ENCODE results near the gene ZNF341.

The ZNF341 gene

GRCh38 chr20:33685328-33686099 is 46.3 kb upstream of the ZNF341 start (continued):
- peak; percentile 40; the same call in 1 of the 2 replicates for TF ChIP-seq KLF8 (tag by site-specific recombination; IDR thresholded peaks at IDR 0.05)
- TF ChIP-seq FEZF1 (tag by site-specific recombination; IDR thresholded peaks at IDR 0.05) = no peak
- TF ChIP-seq ZNF2 (tag by site-specific recombination; IDR thresholded peaks at IDR 0.05) = no peak
- TF ChIP-seq, protein P1, sequence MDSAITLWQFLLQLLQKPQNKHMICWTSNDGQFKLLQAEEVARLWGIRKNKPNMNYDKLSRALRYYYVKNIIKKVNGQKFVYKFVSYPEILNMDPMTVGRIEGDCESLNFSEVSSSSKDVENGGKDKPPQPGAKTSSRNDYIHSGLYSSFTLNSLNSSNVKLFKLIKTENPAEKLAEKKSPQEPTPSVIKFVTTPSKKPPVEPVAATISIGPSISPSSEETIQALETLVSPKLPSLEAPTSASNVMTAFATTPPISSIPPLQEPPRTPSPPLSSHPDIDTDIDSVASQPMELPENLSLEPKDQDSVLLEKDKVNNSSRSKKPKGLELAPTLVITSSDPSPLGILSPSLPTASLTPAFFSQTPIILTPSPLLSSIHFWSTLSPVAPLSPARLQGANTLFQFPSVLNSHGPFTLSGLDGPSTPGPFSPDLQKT (IDR thresholded peaks at IDR 0.05; ENCODE audit: borderline replicate concordance, low read depth, low read length) = no peak

- Histone ChIP-seq H3K4me1 (ENCODE audit: control insufficient read depth, insufficient read depth, low read length) (peaks cover 8% of the 10 kb centered on the region), H3K27ac (ENCODE audit: extremely low read depth, low read depth, low read length) (peak within 1 kb of the TSS; percentile 95), H3K36me3 (ENCODE audit: control insufficient read depth in 2 of 2, insufficient read depth in 1 of 2, low read length in 2 of 2) (peaks cover 0 to 29% of the 10 kb centered on the region in 2 experiments; a peak in 1 of 3 replicates), H3K4me3 (ENCODE audit: low read depth, low read length) (peak within 1 kb of the TSS; percentile 62), H3K9me3 (ENCODE audit: control insufficient read depth, insufficient read depth, low read depth, low read length) (no peaks in the 10 kb centered on the region)
- ChIA-PET CTCF (interaction anchor here (0.6 to 1.3 kb wide), 3 partner anchors 20 to 1469 kb away, joined by 3 to 5 read pairs (median 4); partner anchors contain the start of genes ACTL10 and ZNF341), POLR2A (interaction anchor here (0.7 to 3.3 kb wide), 4 partner anchors 11 to 44 kb away, joined by 3 to 10 read pairs (median 6); partner anchors contain the start of gene ACTL10)
- TF ChIP-seq TSHZ1 (tag by site-specific recombination; IDR thresholded peaks at IDR 0.05; ENCODE audit: borderline replicate concordance) = no peak
- peak; percentile 59; the same call in 1 of the 2 replicates for TF ChIP-seq ZBTB17 (tag by site-specific recombination; IDR thresholded peaks at IDR 0.05)
- no peak for TF ChIP-seq MZF1 (tag by site-specific recombination; IDR thresholded peaks at IDR 0.05; ENCODE audit: borderline replicate concordance)
- no peak for TF ChIP-seq ZSCAN30 (tag by site-specific recombination; IDR thresholded peaks at IDR 0.05)
- peak; percentile 56; the same call in 1 of the 2 replicates for TF ChIP-seq KLF10 (tag by site-specific recombination; IDR thresholded peaks at IDR 0.05)
- no peak for TF ChIP-seq ZFP41 (tag by site-specific recombination; IDR thresholded peaks at IDR 0.05; ENCODE audit: borderline replicate concordance)
- 0 out of 2 replicates have a peak, but pooled peaks have one; percentile 28 for TF ChIP-seq SP7 (tag by site-specific recombination; IDR thresholded peaks at IDR 0.05)
- TF ChIP-seq ZNF121 (tag by site-specific recombination; IDR thresholded peaks at IDR 0.05) = no peak
- TF ChIP-seq SP2 (tag by site-specific recombination; IDR thresholded peaks at IDR 0.05) = peak; percentile 90
- TF ChIP-seq ZBTB48 (tag by site-specific recombination; IDR thresholded peaks at IDR 0.05) = no peak
- peak; percentile 7; the same call in 1 of the 2 replicates for TF ChIP-seq ZBTB6 (tag by site-specific recombination; IDR thresholded peaks at IDR 0.05)
- 0 out of 2 replicates have a peak, but pooled peaks have one; percentile 60 for TF ChIP-seq ZSCAN16 (tag by site-specific recombination; IDR thresholded peaks at IDR 0.05)
- peak; percentile 88 for TF ChIP-seq SP3 (tag by site-specific recombination; IDR thresholded peaks at IDR 0.05)
- TF ChIP-seq KLF8 (tag by site-specific recombination; IDR thresholded peaks at IDR 0.05) = peak; percentile 88
- 0 out of 2 replicates have a peak, but pooled peaks have one; percentile 31 for TF ChIP-seq ZNF629 (tag by site-specific recombination; IDR thresholded peaks at IDR 0.05)
- TF ChIP-seq ZNF350 (tag by site-specific recombination; IDR thresholded peaks at IDR 0.05) = no peak
- peak; percentile 92 for TF ChIP-seq SCRT2 (tag by site-specific recombination; IDR thresholded peaks at IDR 0.05)
- 0 out of 2 replicates have a peak, but pooled peaks have one; percentile 13 for TF ChIP-seq ZNF391 (tag by site-specific recombination; IDR thresholded peaks at IDR 0.05; ENCODE audit: borderline replicate concordance, low read depth)
- TF ChIP-seq ZBTB26 (tag by site-specific recombination; optimal IDR thresholded peaks at IDR 0.05) = peak; percentile 74
- peak; percentile 60 for TF ChIP-seq EGR2 (tag by site-specific recombination; IDR thresholded peaks at IDR 0.05; ENCODE audit: low read depth)
- no peak for TF ChIP-seq ZNF843 (tag by site-specific recombination; IDR thresholded peaks at IDR 0.05)
- peak; percentile 65; the same call in 1 of the 2 replicates for TF ChIP-seq ZNF610 (tag by site-specific recombination; IDR thresholded peaks at IDR 0.05; ENCODE audit: borderline replicate concordance)
- peak; percentile 37; the same call in 1 of the 2 replicates for TF ChIP-seq GLIS2 (tag by site-specific recombination; IDR thresholded peaks at IDR 0.05)
Observed at GRCh38 chr20:33686100-33686983, 45.5 kb upstream of the ZNF341 start, which contains the start of gene E2F1. Gene E2F1 (minus strand): TSS chr20:33686385. CDS start chr20:33686264, 121 bp downstream.

Data from HEK293 (cell line).